HL-60 (cell line): ENCODE results near the gene SHISA8.

Source experiments
- CTCF ChIP-seq: IDR thresholded peaks from one replicate; pipeline ENCODE4 v1.5.1; 2011; ENCODE audit warnings: low read length, control low read depth, inconsistent platforms; ENCODE audit not compliant: insufficient read depth
- GABPA ChIP-seq: IDR thresholded peaks from 2 replicates; pipeline ENCODE4 v1.6.1; 2012; ENCODE audit warnings: low read depth
- POLR2AphosphoS5 ChIP-seq: IDR thresholded peaks from 2 replicates; pipeline ENCODE4 v1.6.1; 2012; ENCODE audit warnings: low read depth
- REST ChIP-seq: IDR thresholded peaks from 2 replicates; pipeline ENCODE4 v1.6.1; 2012; ENCODE audit warnings: low read depth; ENCODE audit not compliant: insufficient replicate concordance
- SPI1 ChIP-seq: IDR thresholded peaks from 2 replicates; pipeline ENCODE4 v1.6.1; 2012; ENCODE audit warnings: low read depth, mild to moderate bottlenecking, borderline replicate concordance

GRCh38 chr22:41891407-41891806 lies 23.5 kb downstream of the SHISA8 start:
- TF ChIP-seq CTCF (no peak), POLR2AphosphoS5 (no peak), REST (no peak), SPI1 (no peak), GABPA (no peak)
